NCI-H1436 treated with DMSO at 0.1 percent for 48 hours (cell line): ENCODE data around the gene RPL41.
A peak's percentile ranks its signal among the peaks of the same experiment; 100 is the strongest.
"Not testable (repeated sequence)": the region's sequence is repeated elsewhere in the genome, so short reads cannot be mapped to it uniquely, and the experiment has no call there.

Experiments used
- DNase-seq: peaks from one replicate; lab custom pipeline; 2025; lab: John Stamatoyannopoulos, UW

The RPL41 gene

DNA sequence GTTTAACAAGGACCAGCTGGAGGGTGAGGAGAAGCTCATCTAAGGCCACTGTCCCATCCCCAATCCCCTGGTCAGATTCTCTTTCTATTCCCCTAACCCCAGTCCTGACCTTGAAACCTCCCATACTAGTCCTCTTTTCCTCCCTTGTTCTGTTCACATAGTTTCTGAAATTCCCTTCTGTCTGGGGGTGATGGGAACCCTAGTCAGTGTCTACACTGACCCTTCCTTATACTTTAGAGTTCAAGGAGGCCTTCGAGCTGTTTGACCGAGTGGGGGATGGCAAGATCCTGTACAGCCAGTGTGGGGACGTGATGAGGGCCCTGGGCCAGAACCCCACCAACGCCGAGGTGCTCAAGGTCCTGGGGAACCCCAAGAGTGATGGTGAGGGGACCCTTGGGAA lies 38.4 kb downstream of the RPL41 start:
- DNase-seq = no peak

DNA sequence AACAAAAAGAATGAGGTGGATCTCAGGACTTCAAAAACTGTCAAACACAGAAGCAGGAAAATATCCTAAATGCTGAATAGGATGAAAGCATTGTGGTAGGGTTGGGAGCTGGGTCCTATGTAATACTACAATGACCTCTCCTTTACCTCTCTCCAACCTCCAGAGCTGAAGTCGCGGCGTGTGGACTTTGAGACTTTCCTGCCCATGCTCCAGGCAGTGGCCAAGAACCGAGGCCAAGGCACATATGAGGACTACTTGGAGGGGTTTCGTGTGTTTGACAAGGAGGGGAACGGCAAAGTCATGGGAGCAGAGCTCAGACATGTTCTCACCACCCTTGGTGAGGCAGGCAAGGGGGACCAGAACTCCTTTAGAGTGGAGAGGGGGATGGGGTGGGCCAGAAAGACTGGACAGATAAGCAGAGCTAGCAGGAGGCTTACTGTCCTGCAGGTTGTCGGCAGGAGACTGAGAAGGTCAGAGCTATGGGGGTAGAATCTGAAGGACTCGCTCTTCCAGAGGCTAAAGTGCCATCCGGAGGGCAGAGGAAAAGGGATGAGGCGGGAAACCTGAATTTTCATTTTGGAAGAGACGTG lies 38.9 kb downstream of the RPL41 start:
- DNase-seq = no peak

- not testable (repeated sequence) for DNase-seq
Measured at GRCh38 chr12:56156464-56157200, 40.2 kb downstream of the RPL41 start.

DNA sequence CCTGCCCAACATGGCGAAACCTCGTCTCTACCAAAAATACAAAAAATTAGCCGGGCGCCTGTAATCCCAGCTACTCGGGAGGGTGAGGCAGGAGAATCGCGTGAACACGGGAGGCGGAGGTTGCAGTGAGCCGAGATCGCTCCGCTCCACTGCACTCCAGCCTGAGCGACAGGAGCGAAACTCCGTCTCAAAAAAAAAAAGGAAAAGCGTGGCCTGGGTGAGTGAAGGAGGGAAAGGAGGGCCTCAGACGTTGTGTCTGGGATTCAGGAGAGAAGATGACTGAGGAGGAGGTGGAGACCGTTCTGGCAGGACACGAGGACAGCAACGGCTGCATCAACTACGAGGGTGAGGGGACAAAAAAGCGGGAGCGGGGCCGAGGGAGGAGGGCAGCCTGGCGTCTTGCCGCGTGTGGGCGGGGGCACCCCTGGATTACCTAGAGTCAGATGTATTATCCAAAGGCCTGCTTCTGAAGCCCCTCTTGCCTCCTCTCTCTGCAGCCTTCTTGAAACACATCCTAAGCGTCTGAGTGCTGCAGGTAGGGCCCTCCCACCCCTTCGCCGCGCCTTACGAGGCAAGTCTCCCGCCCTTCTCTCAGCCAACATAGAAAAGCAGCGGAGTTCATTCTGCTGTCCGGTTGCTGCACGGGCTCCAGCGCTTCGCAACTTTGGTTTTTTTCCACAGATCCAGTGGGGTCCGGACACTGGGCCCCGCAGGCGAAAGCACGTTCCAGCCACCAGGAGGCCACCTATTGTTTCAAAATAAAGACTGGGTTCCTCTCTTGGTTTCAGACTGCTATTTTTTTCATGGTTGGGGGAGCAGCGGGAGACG lies 41.0 kb downstream of the RPL41 start:
- peak; percentile 42 for DNase-seq

DNA sequence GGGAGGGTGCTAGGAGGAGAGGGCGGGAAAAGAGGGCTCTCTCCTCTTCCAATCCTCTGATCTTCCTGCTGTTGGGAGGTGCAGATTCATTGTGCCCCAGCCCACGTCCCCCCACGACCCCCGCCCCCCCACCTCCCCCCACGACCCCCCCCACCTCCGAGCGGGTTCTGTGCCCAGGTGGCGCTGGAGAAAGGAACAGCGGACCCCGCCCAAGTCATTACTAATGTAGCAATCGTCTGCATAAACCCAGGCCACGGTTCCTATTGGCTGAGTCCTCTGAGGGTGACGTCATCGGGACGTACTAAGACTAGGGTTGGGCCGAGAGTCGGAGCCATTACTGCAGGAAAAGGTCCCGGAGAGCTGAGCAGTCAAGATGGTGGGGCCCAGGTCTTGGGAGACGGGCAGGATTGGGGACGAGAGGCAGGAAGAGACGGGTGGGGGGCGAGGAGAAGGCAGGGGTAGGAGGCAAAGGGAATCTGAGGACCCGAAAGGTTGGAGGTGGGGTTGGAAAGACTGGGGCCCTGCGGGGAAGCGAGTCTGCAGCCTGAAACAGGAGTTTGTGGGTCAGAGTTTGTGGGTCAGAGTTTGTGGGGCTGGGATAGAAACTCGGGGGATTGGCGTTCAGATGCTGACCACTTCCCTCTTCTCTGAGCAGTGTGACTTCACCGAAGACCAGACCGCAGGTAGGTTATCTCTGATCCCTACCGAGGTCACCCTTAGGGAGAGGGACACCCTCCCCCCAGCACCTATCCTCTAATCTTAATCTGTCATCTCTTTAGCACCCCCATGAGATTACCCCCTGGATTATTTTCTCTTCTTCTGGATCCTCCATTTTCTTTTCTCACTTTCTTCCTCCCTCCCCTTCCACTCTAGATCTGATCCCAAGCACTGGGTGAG lies 41.8 kb downstream of the RPL41 start, which contains the start of gene MYL6:
Gene MYL6 (plus strand): TSS at position 331 of the 897 bp plus-strand sequence. CDS start 43 bp downstream, at position 374.
- peak; percentile 94 for DNase-seq

DNA sequence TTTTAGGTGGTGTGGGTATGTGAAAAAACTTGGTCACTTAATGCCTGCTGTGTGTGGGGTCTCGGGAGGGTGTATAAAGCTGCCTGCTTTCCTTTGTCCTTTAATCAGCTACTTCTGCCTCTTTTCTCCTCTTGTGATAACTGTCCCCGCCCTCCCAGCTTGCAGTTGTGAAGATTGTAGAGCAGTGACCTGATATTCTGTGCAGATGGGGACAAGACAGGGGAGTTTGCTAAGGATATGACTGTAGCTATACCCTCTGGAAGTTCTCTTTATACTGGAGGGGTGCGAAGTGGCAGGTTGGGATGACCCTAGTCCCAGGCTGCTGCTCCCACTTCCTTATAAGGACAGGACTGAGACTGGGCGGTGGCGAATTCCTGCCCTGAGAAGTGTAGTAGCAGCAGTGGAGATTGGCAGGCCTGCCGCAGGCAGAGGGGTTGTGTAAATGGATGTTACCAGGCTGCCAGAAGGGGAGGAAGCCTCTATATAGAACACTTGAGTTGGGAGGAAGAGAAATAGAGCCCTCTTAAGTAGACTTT lies 42.6 kb downstream of the RPL41 start:
- DNase-seq = no peak

DNA sequence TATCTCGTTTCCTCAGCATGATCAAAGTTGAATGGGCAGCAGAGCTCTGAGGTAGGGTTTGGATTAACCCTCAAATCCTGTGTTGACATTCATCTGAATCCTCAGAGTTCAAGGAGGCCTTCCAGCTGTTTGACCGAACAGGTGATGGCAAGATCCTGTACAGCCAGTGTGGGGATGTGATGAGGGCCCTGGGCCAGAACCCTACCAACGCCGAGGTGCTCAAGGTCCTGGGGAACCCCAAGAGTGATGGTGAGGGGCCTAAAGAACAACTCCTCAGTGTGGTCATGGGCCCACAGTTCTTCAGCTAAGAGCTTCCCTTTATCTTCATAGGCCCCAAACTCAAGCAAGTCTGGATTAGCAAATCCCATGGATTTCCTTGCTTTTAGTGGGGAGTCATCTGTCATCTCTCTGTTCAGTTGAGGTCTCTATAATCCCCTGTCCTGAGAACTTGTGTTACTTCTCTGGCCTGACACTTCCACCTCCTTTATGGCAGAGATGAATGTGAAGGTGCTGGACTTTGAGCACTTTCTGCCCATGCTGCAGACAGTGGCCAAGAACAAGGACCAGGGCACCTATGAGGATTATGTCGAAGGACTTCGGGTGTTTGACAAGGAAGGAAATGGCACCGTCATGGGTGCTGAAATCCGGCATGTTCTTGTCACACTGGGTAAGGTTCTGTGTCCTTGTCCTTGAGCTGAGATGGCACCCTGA lies 43.2 kb downstream of the RPL41 start:
- DNase-seq = no peak

DNA sequence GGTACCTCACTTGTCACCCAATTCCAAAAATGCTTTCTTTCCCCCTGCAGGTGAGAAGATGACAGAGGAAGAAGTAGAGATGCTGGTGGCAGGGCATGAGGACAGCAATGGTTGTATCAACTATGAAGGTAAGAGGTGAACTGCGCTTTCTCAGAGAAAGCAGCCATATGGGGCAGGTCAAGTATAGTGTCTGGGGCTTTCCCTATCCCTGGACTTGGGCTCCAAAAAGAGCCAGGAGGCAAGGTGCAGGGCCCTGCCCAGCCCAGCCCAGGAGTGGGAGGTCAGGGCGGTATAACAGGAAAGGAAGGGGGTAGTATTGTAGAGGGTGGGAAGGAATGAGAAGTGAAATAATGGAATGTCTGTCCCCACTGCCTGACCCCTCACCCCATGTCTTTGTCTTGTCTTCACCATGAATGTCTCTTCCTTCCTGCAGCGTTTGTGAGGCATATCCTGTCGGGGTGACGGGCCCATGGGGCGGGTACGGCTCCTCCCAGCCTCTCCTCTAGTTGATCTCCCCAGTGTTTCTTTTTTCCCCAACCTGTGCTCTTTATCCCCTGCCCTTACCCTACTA lies 43.8 kb downstream of the RPL41 start:
- DNase-seq = no peak

DNA sequence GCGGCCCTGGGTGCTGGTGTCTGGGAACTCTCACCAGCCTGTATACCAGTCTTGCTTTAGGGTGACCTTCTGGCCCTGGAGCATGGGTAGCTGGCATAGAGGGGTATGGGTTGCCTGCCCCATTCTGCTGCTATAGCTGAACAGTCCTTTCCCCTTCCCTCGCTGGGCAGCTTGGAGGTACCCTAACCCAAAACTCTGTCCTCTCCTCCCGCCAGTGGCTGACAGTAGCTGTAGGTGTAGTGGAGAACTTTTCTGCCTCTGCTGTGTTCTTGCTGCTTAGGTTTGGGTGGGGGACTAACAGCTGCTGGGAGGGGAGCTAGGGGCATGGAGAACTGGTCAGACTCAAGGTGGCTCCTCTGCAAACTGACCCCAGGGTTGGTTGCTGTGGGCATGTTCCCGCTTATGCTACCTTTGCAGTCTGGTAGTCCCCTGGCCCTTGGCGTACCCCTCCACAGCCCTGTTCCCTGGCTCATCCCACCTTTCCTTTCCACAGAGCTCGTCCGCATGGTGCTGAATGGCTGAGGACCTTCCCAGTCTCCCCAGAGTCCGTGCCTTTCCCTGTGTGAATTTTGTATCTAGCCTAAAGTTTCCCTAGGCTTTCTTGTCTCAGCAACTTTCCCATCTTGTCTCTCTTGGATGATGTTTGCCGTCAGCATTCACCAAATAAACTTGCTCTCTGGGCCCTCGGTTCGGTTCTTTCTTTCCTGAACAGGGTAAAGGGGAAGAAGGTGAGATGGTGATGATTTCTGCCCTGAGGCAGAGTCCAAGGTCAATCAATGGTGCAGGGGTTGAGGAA lies 44.7 kb downstream of the RPL41 start:
- no peak for DNase-seq

GRCh38 chr12:56161690-56162351 lies 45.4 kb downstream of the RPL41 start:
- DNase-seq = no peak

- no peak for DNase-seq
Measured at GRCh38 chr12:56162468-56163290, 46.2 kb downstream of the RPL41 start.

GRCh38 chr12:56163533-56164344 lies 47.3 kb downstream of the RPL41 start:
- no peak for DNase-seq

- DNase-seq = no peak
Measured at GRCh38 chr12:56164345-56164729, 47.9 kb downstream of the RPL41 start.

GRCh38 chr12:56165369-56165768 lies 48.9 kb downstream of the RPL41 start:
- no peak for DNase-seq
